GM11168 (cell line): Measurements from ENCODE around the gene ITGA2B.

ENCODE experiments used
- in situ Hi-C: fragments of 300-500 bp; cut with MboI; formaldehyde crosslinking; loops from one replicate; pipeline ENCODE4 v1.12.0; 2022; ENCODE audit warnings: low sequenced_read_pairs; ENCODE audit not compliant: unreplicated experiment

ITGA2B gene

DNA sequence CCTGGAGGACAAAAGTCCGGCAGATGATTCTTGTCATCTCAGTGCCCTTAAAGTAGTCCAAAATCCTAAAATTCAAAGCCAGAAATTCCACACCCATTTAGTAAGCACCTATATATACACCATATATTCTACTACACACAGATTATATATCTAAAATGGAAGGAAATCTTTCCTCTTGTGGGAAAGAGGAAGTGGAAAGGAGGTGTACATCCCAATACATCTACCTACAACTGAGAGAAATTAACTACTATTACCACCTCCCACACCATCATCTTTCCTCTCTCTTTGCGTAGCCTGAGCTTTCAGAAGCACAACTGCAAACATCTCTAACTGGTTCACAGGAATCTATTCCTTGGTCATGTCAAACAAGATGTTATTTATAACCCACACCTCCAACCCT lies 5.4 kb upstream of the ITGA2B start:
- in situ Hi-C loops = loop anchor here (10.0 kb wide), 1 partner anchor 120 kb away; no protein-coding TSS in a partner anchor

DNA sequence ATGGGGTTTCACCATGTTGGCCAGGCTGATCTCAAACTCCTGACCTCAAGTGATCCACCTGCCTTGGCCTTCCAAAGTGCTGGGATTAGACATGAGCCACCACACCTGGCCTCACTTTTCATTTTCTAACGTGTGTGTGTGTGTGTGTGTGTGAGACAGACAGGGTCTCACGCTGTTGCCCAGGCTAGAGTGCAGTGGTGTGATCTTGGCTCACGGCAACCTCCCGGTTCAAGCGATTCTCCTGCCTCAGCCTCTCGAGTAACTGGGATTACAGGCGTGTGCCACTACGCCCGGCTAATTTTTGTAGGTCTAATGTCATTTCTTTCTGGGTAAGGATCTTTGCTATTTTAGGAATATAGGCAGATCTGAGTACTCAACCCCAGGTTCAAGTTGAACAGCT lies 4.7 kb upstream of the ITGA2B start:
- in situ Hi-C loops = loop anchor here (10.0 kb wide), 1 partner anchor 121 kb away; no protein-coding TSS in a partner anchor

DNA sequence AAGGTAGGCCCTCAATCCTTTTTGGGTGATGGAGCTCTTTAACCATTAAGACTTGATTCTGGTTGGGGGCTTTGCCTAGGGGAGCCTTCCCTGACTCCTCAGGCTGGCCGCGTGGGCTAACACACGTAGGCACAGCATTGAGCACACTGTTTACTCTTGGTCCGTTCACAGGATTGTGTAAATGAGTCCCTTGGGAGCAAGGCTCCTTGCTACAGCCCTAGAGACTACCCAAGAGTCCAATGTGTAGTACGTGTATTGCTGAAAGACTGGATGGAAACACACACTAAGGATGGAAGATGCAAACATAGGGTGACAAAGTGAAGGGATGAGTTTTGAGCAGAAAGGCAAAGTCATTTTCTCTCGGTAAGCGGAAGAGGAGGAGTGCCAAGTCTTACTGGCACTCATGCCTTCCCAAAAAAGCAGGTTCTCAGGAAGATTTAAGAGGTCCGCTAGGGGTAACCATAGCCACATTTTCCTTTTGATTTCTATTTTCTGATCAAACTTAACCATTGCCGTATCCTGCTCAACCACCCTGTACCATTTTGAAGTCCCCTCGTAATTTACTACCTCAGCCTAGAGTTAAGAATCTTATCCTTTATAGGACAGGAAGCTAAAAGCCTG lies 911 bp upstream of the ITGA2B start:
- in situ Hi-C loops = loop anchor here (10.0 kb wide), 1 partner anchor 124 kb away; no protein-coding TSS in a partner anchor

DNA sequence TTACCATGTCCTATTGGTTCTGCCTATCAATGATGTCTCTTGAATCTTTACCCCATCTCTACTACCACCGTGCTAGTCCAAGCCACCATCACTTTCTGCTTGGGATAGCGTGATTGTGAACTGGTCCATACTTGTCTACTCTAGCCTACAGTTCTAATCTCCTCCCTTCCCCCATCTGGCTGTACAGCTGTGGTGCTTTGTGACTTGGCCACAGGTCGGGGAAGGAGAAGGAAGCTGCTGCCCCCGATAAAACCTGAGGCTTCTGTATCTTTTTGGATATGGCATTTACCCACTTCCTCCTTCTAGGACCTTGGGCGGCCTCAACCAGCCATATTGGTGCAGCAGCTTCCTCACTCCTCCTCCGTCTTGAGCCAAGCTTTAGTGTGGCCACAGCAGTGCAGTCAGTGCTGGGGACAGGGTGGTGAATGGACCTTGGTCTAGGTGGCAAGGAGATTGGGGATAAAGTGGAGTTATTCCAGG lies 314 bp upstream of the ITGA2B start:
- in situ Hi-C loops = loop anchor here (10.0 kb wide), 1 partner anchor 125 kb away; no protein-coding TSS in a partner anchor

DNA sequence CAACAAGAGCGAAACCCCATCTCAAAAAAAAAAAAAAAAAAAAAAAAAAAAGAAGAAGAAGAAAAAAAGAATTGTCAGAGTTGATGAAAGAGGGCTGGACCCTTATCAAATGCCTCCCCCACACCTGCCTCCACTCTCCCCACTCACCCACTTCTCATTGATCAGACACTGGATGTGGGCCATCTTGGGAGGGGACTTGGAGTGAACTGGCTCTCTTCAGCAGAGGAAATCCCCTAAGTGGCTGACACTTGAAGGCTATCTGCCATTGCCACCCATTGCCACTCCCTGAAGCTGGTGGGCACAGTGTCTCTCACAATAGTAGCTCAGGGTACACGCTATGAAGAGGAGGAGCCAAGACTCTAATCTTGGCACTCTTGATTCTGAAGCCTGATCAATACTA lies 1.6 kb downstream of the ITGA2B start:
- in situ Hi-C loops = no loop called here

DNA sequence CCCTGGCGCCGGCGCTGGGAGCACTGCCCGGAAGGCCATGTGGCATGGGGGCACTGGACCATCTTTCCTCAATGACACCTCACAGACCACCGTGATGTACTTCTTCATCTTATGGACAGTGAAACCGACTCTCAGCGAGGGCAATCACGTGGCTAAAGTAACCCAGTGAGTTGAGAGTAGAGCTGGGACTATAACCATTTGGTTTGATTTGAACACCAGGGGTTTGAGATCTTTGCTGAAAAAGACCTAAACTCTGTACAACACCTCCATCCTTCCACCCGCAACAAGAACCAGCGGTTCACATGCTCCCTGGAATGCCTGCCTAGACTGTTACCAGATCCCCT lies 3.3 kb downstream of the ITGA2B start:
- in situ Hi-C loops = no loop called here

DNA sequence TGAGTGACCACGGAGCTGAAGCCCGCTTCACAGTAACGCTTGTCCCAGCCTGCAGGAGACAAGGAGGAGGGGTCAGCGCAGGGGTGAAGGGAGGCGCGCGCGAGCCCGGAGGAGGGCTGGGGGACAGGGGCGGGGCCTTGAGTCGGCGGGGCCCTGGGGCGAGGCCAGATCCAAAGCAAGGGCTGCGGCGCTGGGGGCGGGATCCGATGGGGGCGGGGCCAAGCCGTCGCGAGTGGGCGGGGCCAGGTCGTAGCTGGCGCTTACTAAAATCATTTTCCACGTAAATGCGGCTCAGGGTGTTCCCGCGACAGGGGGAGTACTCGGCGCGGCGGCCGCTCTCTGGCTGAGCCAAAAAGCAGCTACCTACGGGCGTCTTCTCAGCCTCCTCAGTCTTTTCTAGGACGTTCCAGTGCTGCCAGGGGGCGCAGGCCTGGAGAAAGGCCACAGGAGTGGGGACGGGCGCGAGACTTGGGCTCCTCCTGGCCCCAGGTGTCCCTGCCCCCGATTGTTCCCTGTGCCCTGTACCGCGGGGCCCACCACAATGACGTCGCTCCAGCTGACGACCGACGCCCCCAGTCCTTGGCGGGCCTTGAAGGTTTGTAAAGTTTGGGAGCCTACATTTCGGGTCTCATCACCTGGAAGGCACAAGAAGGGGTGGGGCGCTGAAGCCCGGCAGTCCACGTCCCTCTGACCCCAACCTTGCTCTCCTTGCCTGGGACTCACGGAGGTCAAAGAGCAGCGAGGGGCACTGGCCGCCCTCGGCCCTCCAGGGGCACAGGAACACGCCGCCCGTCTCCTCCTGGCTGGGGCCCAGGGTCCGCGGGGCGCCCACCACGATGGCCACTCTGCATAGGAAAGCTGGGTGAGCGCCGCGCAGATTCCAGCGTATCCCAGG lies 3.9 kb downstream of the ITGA2B start:
- in situ Hi-C loops = no loop called here

DNA sequence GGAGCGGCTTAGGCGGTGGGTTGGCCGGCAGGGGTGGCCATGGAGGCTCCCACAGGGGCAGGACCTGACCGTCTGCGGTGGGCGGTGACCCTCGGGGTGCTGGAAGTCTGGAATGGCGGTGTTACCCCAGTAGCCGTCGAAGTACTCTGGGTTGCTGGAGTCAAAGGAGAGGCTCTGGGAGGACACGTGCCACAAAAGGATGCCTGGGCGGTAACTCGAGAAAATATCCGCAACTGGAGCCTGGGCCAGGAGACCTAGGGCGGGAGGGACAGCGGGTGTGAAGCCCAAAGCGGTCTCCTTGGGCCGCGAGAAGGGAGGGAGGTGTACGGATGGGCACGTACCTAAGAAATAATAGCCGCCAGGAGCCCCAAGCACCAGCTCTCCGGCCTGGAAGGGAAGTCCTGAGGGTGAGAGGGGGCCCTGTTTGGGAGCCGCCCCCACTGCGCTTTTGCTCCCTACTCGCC lies 4.6 kb downstream of the ITGA2B start:
- in situ Hi-C loops = no loop called here

DNA sequence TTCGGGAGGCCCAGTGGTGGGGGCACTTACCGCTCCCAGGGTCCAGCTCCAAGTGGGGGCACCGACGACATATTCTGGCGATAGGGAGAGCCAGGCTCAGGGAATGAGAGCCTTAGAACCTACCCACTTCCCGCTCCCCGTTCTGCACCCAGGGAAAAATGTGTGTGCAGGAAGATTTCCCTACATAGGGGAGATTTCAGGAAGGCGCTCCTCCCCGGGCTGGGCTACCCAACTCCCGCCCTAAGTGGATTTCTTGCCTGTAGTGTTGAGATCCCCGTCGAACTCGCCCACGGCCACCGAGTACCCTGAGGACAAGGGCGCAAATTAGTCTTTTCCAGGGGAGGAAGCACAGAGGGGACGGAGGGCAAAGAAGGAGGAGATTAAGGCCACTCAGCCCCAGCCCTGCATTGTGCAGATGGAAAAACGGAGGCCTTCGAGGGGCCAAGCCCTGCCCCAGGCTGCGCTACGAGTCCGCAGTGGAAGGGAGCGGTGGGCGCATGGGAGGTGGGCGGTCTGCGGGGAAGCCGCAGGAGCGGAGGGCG lies 5.1 kb downstream of the ITGA2B start:
- in situ Hi-C loops = no loop called here

DNA sequence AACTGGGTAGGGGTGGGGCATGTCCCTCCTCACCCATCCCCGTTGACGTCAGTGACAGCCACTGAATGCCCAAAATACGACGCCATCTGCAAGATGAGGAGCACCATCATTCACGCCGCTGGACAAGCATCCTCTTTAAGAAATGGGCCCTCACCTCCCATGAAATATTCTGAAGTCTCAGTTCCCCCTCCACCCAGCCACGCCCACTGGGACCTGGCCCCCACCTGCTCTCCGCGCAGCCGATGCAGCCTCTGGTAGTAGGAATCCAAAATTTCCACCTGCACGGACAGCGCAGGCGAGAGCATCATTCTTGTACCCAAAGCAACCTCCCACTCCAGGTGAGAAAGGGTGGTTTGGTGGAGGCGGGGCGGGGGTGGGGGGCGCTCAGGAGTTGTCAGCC lies 5.6 kb downstream of the ITGA2B start:
- in situ Hi-C loops = no loop called here

DNA sequence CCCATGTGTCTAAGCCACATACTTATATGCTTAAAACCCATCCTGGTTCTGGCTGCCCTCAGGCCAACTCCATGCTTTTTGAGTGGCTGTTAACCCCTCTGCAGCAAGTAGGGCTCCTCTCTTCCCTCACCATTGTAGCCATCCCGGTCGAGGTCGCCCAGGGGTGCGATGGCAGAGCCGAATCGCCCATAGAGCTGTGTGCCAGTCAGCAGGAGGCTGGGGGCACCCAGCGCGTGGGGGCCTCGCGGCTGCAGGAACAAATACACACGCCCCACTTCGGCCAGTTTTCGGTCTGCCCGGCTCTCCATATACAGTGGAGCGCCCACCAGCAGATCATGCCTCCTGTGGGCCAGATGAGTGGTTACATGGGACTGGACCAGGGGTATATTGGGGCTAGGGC lies 6.1 kb downstream of the ITGA2B start:
- in situ Hi-C loops = no loop called here

DNA sequence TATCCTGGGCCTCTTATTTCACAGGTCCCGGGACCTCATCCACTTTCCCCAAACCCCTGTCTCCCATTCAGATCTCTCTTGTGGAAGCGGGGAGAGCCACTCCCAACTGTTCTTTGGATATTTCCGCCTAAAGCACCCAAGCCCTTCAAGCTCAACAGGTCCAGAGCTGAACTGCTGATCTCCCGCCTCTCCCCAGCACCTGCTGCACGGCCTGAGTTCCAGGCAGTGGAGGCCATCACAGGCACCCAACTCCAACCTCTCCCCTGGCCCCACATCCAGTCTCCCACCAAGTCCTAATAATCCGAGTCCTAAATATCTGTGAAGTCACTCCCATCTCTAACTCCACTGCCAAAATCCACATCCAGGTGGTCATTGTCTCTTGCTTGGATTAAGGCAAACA lies 6.5 kb downstream of the ITGA2B start:
- in situ Hi-C loops = no loop called here

DNA sequence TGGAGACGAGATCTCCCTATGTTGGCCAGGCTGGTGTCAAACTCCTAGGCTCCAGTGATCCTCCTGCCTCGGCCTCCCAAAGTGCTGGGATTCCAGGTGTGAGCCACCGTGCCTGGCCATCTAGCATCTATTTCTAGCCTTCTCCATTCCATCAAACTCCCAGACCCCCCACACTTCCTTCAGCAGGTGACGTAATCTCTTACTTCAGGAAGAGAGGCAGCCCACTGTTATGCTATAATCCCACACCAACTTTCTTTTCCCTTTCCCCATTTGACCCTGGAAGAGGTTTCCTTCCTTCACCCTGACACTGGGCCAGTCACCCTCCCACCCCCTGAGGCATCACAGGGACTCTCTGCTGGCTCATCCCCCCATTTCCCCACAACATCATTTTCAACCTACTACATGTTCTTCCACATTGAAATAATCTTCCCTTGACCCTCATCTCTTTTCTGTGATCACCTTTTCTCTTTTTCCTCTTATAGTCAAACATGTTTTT lies 7.6 kb downstream of the ITGA2B start:
- in situ Hi-C loops = no loop called here

DNA sequence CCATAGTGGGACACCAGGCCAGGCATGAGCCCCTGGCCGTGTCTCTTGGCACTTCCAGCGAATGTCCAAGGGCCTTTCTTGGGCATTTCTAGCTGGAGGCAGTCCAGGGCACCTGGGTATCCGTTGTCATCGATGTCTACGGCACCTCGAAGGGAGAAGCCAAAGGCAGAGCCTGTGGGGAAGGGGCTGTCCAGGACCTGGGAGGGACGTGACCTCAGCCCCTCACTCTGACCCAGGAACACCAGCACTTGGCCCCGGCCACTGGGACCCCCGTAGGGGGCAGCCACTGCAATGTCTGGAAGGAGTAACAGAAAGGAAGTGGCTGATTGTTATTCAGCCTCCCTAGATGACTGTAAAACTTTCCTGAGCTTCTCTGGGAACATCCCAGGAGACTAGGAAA lies 8.7 kb downstream of the ITGA2B start:
- in situ Hi-C loops = no loop called here

DNA sequence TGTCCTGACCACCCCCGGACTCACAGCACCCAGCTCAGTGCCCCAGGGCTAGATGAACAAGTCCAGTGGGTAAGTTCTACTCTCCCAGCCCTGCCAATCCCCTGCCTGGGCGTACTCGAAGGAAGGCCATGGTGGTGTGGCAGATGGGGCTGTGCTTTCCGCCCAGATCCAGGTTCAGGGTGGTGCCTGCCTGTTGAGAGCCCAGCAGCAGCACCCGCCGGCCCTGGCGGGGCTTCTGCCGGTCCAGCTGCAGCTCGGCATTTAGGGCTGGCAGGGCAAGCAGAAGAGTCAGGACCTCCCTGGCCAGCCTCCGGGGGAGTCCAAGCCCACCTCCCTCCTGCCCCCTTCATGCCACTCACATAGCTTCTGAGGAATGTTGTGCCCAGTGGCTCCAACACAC lies 9.6 kb downstream of the ITGA2B start:
- in situ Hi-C loops = no loop called here

DNA sequence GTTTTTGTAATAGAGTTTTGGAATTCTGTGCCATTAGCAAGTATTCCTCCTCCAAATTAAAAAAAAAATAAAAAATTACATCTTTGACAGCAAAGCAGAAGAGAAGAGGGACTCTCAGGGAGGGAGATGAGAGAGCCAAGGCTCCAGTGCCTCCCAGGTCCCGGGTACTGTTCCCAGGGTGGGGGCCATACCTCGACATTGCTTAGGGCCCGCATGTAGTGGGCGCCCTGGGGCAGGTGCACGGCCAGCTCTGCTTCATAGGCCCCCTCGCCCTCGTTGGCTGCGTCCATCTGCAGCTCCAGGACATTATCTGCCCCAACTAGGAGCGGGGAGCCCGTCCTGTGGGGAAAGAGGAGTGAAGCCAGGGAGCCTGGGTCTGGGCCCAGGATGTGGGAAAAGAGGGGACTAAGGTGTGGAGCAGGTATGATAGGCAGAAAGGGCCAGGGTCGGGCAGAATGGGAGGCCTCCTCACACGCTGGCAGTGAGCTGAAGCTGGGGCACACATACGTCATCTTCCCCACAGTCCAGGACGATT lies 11.2 kb downstream of the ITGA2B start:
- in situ Hi-C loops = no loop called here

DNA sequence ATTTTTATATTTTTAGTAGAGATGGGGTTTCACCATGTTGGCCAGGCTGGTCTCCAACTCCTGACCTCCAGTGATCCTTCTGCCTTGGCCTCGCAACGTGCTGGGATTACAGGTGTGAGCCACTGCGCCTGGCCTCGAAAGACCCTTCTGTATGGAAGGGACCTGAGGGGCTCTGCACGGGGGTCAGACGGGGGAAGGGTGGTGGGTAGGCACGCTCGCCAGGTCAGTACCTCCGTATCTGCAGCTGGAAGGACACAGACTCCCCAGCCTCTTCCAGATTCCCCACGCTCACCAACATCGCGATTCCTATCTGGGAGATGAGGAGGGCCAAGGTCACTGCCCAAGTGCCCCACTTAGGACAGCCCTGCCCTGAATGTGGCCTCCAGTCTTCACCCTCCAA lies 12.7 kb downstream of the ITGA2B start:
- in situ Hi-C loops = no loop called here

DNA sequence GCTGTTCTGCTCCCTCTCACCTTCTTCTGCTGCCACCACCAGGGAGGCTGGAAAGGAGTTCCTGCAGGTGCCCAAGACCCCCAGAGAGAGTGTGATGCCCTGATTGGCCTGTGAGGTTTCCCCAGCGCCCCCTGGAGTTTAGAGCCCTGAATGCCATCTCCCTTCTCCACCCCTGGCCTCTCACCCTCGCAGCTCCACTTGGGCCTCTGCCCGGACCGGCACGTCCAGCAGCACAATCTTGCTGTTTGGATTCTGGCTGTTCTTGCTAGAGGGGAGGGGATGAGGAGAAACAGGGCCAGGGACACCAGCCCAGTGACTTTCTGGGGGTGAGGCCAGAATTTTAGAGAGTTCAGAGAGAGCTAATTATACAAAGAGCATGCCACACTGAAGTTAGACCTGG lies 13.3 kb downstream of the ITGA2B start:
- in situ Hi-C loops = no loop called here

DNA sequence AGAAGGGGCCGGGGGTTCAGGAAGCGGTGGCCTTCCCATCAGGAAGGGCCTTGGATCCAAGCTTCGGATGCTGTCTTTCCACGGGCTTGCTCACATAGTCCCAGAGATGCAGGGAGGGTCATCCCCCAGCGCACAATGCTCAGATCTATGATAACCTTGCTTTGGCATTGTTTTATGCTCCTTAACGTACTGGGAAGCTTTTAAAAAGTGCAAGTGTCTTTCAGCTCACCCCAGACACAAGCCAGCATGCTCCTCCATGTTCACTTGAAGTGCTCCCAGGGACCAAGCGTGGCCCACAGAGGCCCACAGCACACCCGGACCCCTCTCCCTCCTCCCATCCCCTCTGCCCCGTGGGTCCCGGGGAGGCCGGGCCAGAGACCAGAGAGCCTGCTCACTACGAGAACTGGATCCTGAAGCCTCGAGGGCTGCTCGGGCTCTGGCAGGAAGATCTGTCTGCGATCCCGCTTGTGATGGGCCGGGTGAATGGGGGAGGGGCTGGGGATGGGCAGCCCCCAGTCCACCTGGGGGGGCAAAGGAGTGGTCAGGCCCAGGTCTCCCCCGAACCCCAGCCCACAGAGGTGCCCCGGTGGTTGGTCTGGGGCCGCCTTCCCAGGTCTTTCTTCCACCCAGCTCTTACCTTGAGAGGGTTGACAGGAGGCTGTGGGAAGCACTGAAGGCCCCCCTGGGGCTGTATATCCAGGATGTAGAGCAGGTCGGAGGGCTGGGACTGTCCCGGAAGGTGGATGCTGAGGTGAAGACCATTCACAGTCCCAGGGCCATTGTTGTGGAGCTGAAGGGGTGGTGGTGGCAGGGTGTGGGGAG lies 14.0 kb downstream of the ITGA2B start:
- in situ Hi-C loops = no loop called here
